ENCODE data around the gene FCN3. TPM values are rescaled to one million over a fixed set of nuclear protein-coding genes. Genes with fewer than 3 reads are reported as not detected.

FCN3 gene
- total and polyA plus RNA-seq, 2 of the 4 experiments (the other 2 are of a cell fraction): not detected

GRCh38 chr1:27383039-27383605 lies 8.5 kb upstream of the FCN3 start, which contains the start of gene CD164L2:
Gene CD164L2, minus strand, starts transcription at chr1:27383333. Its CDS starts 94 bp downstream, at chr1:27383239.
- Histone ChIP-seq H3K4me1 (ENCODE audit: control insufficient read depth, insufficient read depth, low read length) (no peaks in the 10 kb centered on the region), H3K4me3 (ENCODE audit: insufficient read depth, low read depth, low read length) (no peak within 1 kb of the TSS), H3K27me3 (ENCODE audit: control insufficient read depth, insufficient read depth, low read length) (peaks cover 34% of the 10 kb centered on the region), H3K18ac (ENCODE audit: low read depth, low read length) (no peak within 1 kb of the TSS), H3K56ac (ENCODE audit: extremely low read depth, insufficient read depth, low read length) (no peak within 1 kb of the TSS), H2BK5ac (ENCODE audit: low read depth, low read length, poor library complexity, severe bottlenecking) (no peak within 1 kb of the TSS), H3K9ac (ENCODE audit: low read depth, low read length) (no peak within 1 kb of the TSS), H4K5ac (ENCODE audit: low read depth, low read length) (no peak within 1 kb of the TSS), H3K23ac (ENCODE audit: low read depth, low read length) (no peak within 1 kb of the TSS), H3K79me1 (ENCODE audit: low read depth in 1 of 2, low read length in 2 of 2) (no peaks in the 10 kb centered on the region), H4K91ac (ENCODE audit: insufficient read depth, low read depth, low read length) (no peak within 1 kb of the TSS), H2AFZ (replicated peaks; ENCODE audit: low read length, poor library complexity) (no peak within 1 kb of the TSS), H3K14ac (replicated peaks; ENCODE audit: low read depth, low read length) (no peak within 1 kb of the TSS), H3K36me3 (ENCODE audit: control insufficient read depth, insufficient read depth, low read length) (no peaks in the 10 kb centered on the region), H3K9me3 (ENCODE audit: control insufficient read depth, insufficient read depth, low read length) (no peaks in the 10 kb centered on the region), H2BK15ac (ENCODE audit: low read depth, low read length) (no peak within 1 kb of the TSS), H2AK9ac (replicated peaks; ENCODE audit: low read depth, low read length, poor library complexity) (no peak within 1 kb of the TSS), H3K4ac (ENCODE audit: low read depth, low read length) (no peak within 1 kb of the TSS), H2AK5ac (ENCODE audit: low read depth, low read length) (no peak within 1 kb of the TSS), H3K27ac (ENCODE audit: insufficient read depth, low read length) (no peak within 1 kb of the TSS), H2BK120ac (ENCODE audit: low read depth, low read length) (no peak within 1 kb of the TSS), H2BK20ac (ENCODE audit: low read depth, low read length) (no peak within 1 kb of the TSS), H3K4me2 (ENCODE audit: low read depth, low read length) (no peak within 1 kb of the TSS), H4K8ac (ENCODE audit: low read depth in 2 of 2, low read length in 2 of 2) (no peak within 1 kb of the TSS), H4K20me1 (ENCODE audit: insufficient read depth, low read length) (no peaks in the 10 kb centered on the region; the same call in 1 of the 2 replicates), H3K9me1 (ENCODE audit: insufficient read depth, low read length) (no peaks in the 10 kb centered on the region)
- dilution Hi-C loops (cut with HindIII; ENCODE audit: low sequenced_read_pairs, unreplicated experiment) (no loop called here), intact Hi-C loops (cut with micrococcal nuclease) (no loop called here), in situ Hi-C loops (cut with MboI; ENCODE audit: low sequenced_read_pairs) (no loop called here)
- no peak for TF ChIP-seq BHLHE40 (IDR thresholded peaks at IDR 0.05; ENCODE audit: low read depth, low read length)
- no peak for TF ChIP-seq NFE2L2 (IDR thresholded peaks at IDR 0.05; ENCODE audit: low read depth, low read length)
- TF ChIP-seq CTCF (conservative IDR thresholded peaks at IDR 0.05; ENCODE audit: low read depth, low read length): no peak
- TF ChIP-seq CEBPB (IDR thresholded peaks at IDR 0.05; ENCODE audit: low read depth, low read length): no peak
- TF ChIP-seq FOS (IDR thresholded peaks at IDR 0.05; ENCODE audit: low read depth, low read length): no peak
- no peak for TF ChIP-seq RAD21 (IDR thresholded peaks at IDR 0.05; ENCODE audit: low read length)
- no peak for TF ChIP-seq MXI1 (IDR thresholded peaks at IDR 0.05; ENCODE audit: borderline replicate concordance, low read depth, low read length)
- no peak for TF ChIP-seq MAZ (IDR thresholded peaks at IDR 0.05; ENCODE audit: borderline replicate concordance, low read depth, low read length)
- no peak for TF ChIP-seq RFX5 (IDR thresholded peaks at IDR 0.05; ENCODE audit: low read depth, low read length)
- WGBS, 2 experiments (ENCODE audit: extremely low coverage in 2 of 2, insufficient read length in 1 of 2): 17% methylated on average over 14 of the region's 43 CpGs; no CpG with 5 or more reads in 1 of the 2 experiments
- ChIA-PET CTCF (interaction anchor here (1.3 kb wide), 1 partner anchor 82 kb away, joined by 3 read pairs; no protein-coding TSS in a partner anchor), POLR2A (ENCODE audit: unreplicated experiment) (no interaction called here)
- no peak for DNase-seq
- BruUV-seq (replicated peaks): no TSS peak
- no peak for ATAC-seq (ENCODE audit: low read depth)
